Measurements from ENCODE around the gene HOXC5. TPM values are rescaled to one million over a fixed set of nuclear protein-coding genes. Genes with fewer than 3 reads are reported as not detected.

Gene HOXC5
- polyA plus RNA-seq, 2 of the 4 experiments (the other 2 are of a cell fraction) = 0.41 to 0.98 TPM

- no peak overlapping the region for H3K4me3 ChIP-seq
- H3K9me3 ChIP-seq = no peaks in the 10 kb centered on the region
- CTCF ChIA-PET = interaction anchor here (0.8 to 5.4 kb wide), 12 partner anchors 7 to 307 kb away, joined by 3 to 41 read pairs (median 3); partner anchors contain the start of genes HOXC5 and SMUG1
- TF ChIP-seq HOXB13 (CRISPR knock-in tag; IDR thresholded peaks at IDR 0.05; ENCODE audit: low read depth) = no peak
- TF ChIP-seq SMC3 (IDR thresholded peaks at IDR 0.05) = no peak
- TF ChIP-seq MYC (IDR thresholded peaks at IDR 0.05; ENCODE audit: borderline replicate concordance, low read length) = no peak
- no peak for TF ChIP-seq PBX3 (IDR thresholded peaks at IDR 0.05)
- no peak for TF ChIP-seq CBX8 (IDR thresholded peaks at IDR 0.05)
- no peak for TF ChIP-seq PHF8 (IDR thresholded peaks at IDR 0.05; ENCODE audit: borderline replicate concordance, low read depth)
- TF ChIP-seq KDM1A (IDR thresholded peaks at IDR 0.05; ENCODE audit: low read depth) = no peak
- no peak for TF ChIP-seq JUN (IDR thresholded peaks at IDR 0.05)
- TF ChIP-seq BCL3 (IDR thresholded peaks at IDR 0.05) = no peak
- TF ChIP-seq CHD2 (IDR thresholded peaks at IDR 0.05; ENCODE audit: low read length, partially characterized antibody) = no peak
- 89% methylated on average over 12 of the region's 12 CpGs for WGBS (ENCODE audit: missing lambda C conversion rate)
- no peak for ATAC-seq
- POLR2A ChIA-PET = interaction anchor here (2.9 kb wide), 1 partner anchor 34 kb away, joined by 19 read pairs; no protein-coding TSS in a partner anchor
- no peak for DNase-seq (ENCODE audit: low read depth in 1 of 2, low spot score in 1 of 2)
- H3K4me2 ChIP-seq = no peak overlapping the region
- peaks cover 17% of the 10 kb centered on the region for H3K4me1 ChIP-seq
- no peak overlapping the region for H3K27ac ChIP-seq
- FAIRE-seq = no peak
Observed at GRCh38 chr12:54051026-54051842, 18.4 kb downstream of the HOXC5 start.

- POLR2A ChIA-PET = interaction anchor here (0.7 to 2.9 kb wide), 2 partner anchors 19 to 35 kb away, joined by 3 to 19 read pairs; partner anchors contain the start of gene HOXC5
- H3K4me2 ChIP-seq = no peak overlapping the region
Observed at GRCh38 chr12:54051874-54052437, 19.1 kb downstream of the HOXC5 start.

DNA sequence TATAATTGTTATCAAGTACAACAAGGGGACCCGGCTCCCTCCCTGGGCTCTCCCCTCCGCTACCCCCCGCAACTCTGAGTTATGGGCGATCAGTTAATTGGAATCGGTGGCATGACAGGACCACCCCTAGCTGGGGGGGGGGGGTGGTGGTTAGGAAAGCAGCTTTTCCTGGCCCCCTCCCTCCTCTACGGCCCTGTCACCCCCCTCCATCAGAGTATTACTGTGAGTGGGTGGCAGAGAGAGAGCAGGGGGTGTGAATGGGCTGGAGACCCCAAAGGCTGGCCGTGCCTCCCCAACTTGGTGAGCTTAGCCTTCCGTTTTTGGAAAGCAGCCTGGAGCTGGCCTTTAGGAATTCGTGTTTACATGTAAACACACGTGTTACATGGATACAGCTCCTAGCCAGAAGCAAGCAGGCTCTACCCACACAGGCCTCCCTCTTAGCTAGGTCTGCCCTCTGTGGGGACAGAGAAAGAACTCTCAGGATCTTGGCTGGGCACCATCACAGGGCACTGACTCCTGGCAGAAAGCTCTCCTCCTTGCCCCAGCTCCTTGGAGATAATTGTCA is 19.7 kb downstream of the HOXC5 start:
- peak overlapping the region; percentile 90 to 94; a peak in 5 of 6 replicates for H3K27ac ChIP-seq
- H3K4me1 ChIP-seq = peaks cover 17% of the 10 kb centered on the region
- 90% methylated on average over 10 of the region's 10 CpGs for WGBS (ENCODE audit: missing lambda C conversion rate)
- no peak for DNase-seq (ENCODE audit: low read depth in 1 of 2, low spot score in 1 of 2)
- TF ChIP-seq FOSL2 (IDR thresholded peaks at IDR 0.05) (no peak), FOSL2 (CRISPR knock-in tag; IDR thresholded peaks at IDR 0.05) (no peak)
- POLR2A ChIA-PET = interaction anchor here (0.7 to 2.9 kb wide), 4 partner anchors 20 to 136 kb away, joined by 3 to 19 read pairs (median 7); partner anchors contain the start of genes HOXC5 and SMUG1
- no peaks in the 10 kb centered on the region for H3K9me3 ChIP-seq
- H3K4me2 ChIP-seq = peak overlapping the region; percentile 87
- peak; percentile 3 to 14; a peak in 3 of 6 replicates for ATAC-seq
- CTCF ChIA-PET = interaction anchor here (0.6 to 5.4 kb wide), 18 partner anchors 8 to 1908 kb away, joined by 3 to 41 read pairs (median 4); partner anchors contain the start of genes HOXC10, HOXC5 and HOXC8
- FAIRE-seq = no peak
- H3K4me3 ChIP-seq = no peak overlapping the region

More at GRCh38 chr12:54051874-54052437, 19.1 kb downstream of the HOXC5 start:
- DNase-seq (ENCODE audit: low read depth in 1 of 2, low spot score in 1 of 2) (no peak), FAIRE-seq (no peak), ATAC-seq (no peak)
- Histone ChIP-seq H3K4me1 (peaks cover 17% of the 10 kb centered on the region), H3K27ac (no peak overlapping the region), H3K4me3 (no peak overlapping the region), H3K9me3 (no peaks in the 10 kb centered on the region)
- TF ChIP-seq ESRRA (IDR thresholded peaks at IDR 0.05; ENCODE audit: borderline replicate concordance, low read length) (no peak), JUN (IDR thresholded peaks at IDR 0.05) (no peak)
- 97% methylated on average over 24 of the region's 24 CpGs for WGBS (ENCODE audit: missing lambda C conversion rate)
- CTCF ChIA-PET = interaction anchor here (0.7 to 5.4 kb wide), 12 partner anchors 8 to 156 kb away, joined by 3 to 41 read pairs (median 3); partner anchors contain the start of genes HOXC10 and HOXC5
